HepG2 (cell line): ENCODE measurements around the gene HMGB4. TPM values are rescaled to one million over a fixed set of nuclear protein-coding genes. Genes with fewer than 3 reads are reported as not detected.

Experiments used
- ATAC-seq: fragments of 200-7000 bp; cut with Tn5 transposase; 3 replicates; pipeline ENCODE4 v1.9.1; 2020; ENCODE audit warnings: mild to moderate bottlenecking, moderate library complexity
- BruUV-seq: library from RNA; stranded (reverse); fragments of 400-500 nt; replicated peaks from 2 replicates; lab custom pipeline; 2021; lab: Mats Ljungman, UMichigan
- CTCF ChIA-PET: fragments of 300-600 bp; formaldehyde crosslinking; extraction: SDS; loops from one replicate; lab custom pipeline; 2021; ENCODE audit warnings: low total read pairs, inconsistent platforms, low intra/inter-chr PET ratio; lab: Yijun Ruan, JAX
- POLR2A ChIA-PET: fragments of 350-600 bp; sonication (Branson Sonifier 250); formaldehyde crosslinking; loops from one replicate; lab custom pipeline; 2020; ENCODE audit warnings: antibody characterized with exemption, inconsistent platforms; lab: Yijun Ruan, JAX
- DNase-seq: peaks from one replicate; pipeline ENCODE4 v3.0.0-alpha.2; 2015; ENCODE audit warnings: low spot score
- FAIRE-seq: peaks from 3 replicates; lab custom pipeline; 2011; peaks lifted over from hg19 to GRCh38; lab: Jason Lieb, UNC
- H2AFZ ChIP-seq: one replicate; pipeline ENCODE4 v1.6.1; 2011; ENCODE audit warnings: low read length, inconsistent platforms
- H3K27ac ChIP-seq: fragments of 300-600 bp; 3 replicates; pipeline ENCODE4 v1.8.0; 2011; ENCODE audit warnings: mixed run types, mild to moderate bottlenecking, mixed read lengths, low read length, inconsistent platforms; ENCODE audit not compliant: insufficient read depth; ENCODE audit errors: extremely low read length
- H3K27me3 ChIP-seq, 2 experiments: fragments of 200-600 bp in 1 of 2; 2 replicates in 1 of 2; 3 replicates in 1 of 2; pipeline versions ENCODE4 v1.6.0 to v1.8.0; 2011; ENCODE audit warnings: low read length in 2 of 2, mild to moderate bottlenecking in 2 of 2, moderate library complexity in 2 of 2, inconsistent platforms in 1 of 2; ENCODE audit not compliant: insufficient read depth in 2 of 2, control insufficient read depth in 1 of 2
- H3K36me3 ChIP-seq, 2 experiments: fragments of 200-600 bp in 1 of 2; replicated peaks in 1 of 2; 2 replicates in 1 of 2; 3 replicates in 1 of 2; pipeline versions ENCODE4 v1.5.1 to v1.8.0; 2011; ENCODE audit warnings: low read length in 2 of 2, inconsistent platforms in 1 of 2; ENCODE audit not compliant: insufficient read depth in 2 of 2, control insufficient read depth in 1 of 2
- H3K4me1 ChIP-seq: 2 replicates; pipeline ENCODE4 v1.5.1; 2012; ENCODE audit warnings: low read length, inconsistent platforms; ENCODE audit not compliant: insufficient read depth
- H3K4me2 ChIP-seq: 2 replicates; pipeline ENCODE4 v1.6.0; 2011; ENCODE audit warnings: low read depth, low read length, inconsistent platforms
- H3K4me3 ChIP-seq, 3 experiments: fragments of 200-600 bp in 1 of 3; sonication (generic), shearing (Covaris generic) in 1 of 3; replicated peaks in 1 of 3; 2 replicates each; pipeline ENCODE4 v1.5.1; 2011 to 2016; ENCODE audit warnings: low read length in 3 of 3, inconsistent platforms in 2 of 3, low read depth in 2 of 3, mild to moderate bottlenecking in 2 of 3, control low read depth in 1 of 3, mixed read lengths in 1 of 3; ENCODE audit not compliant: insufficient read depth in 1 of 3
- H3K79me2 ChIP-seq: one replicate; pipeline ENCODE4 v1.6.1; 2011; ENCODE audit warnings: low read length, inconsistent platforms; ENCODE audit not compliant: insufficient read depth
- H3K9ac ChIP-seq: 2 replicates; pipeline ENCODE4 v1.6.0; 2011; ENCODE audit warnings: mild to moderate bottlenecking, low read depth, low read length, inconsistent platforms; ENCODE audit not compliant: insufficient read depth
- H3K9me3 ChIP-seq: 2 replicates; pipeline ENCODE4 v1.5.1; 2012; ENCODE audit warnings: mild to moderate bottlenecking, low read length
- H4K20me1 ChIP-seq: 2 replicates; pipeline ENCODE4 v1.6.0; 2011; ENCODE audit warnings: inconsistent platforms, mild to moderate bottlenecking, low read length, moderate library complexity; ENCODE audit not compliant: insufficient read depth
- EEA1 ChIP-seq: sonication (generic); formaldehyde crosslinking; IDR thresholded peaks from 2 replicates; pipeline ENCODE4 v1.5.1; 2020; ENCODE audit warnings: mild to moderate bottlenecking, missing genetic modification reagents, borderline replicate concordance
- ERF ChIP-seq: IDR thresholded peaks from 2 replicates; pipeline ENCODE4 v1.6.1; 2018; ENCODE audit warnings: missing biosample characterization, missing genetic modification reagents
- HMGXB4 ChIP-seq, 2 experiments: sonication (generic) in 1 of 2; formaldehyde crosslinking in 1 of 2; IDR thresholded peaks; 2 replicates each; pipeline versions ENCODE4 v1.4.0 to v1.6.1; 2018 to 2020; ENCODE audit warnings: missing genetic modification reagents in 2 of 2, borderline replicate concordance in 1 of 2, low read depth in 1 of 2, mild to moderate bottlenecking in 1 of 2, missing biosample characterization in 1 of 2
- HOXD1 ChIP-seq: sonication (generic); formaldehyde crosslinking; IDR thresholded peaks from 2 replicates; pipeline ENCODE4 v1.5.0; 2020; ENCODE audit warnings: missing genetic modification reagents
- SALL1 ChIP-seq: sonication (generic); formaldehyde crosslinking; IDR thresholded peaks from 2 replicates; pipeline ENCODE4 v1.8.0; 2022; ENCODE audit warnings: mild to moderate bottlenecking, missing genetic modification reagents
- THRA ChIP-seq: sonication (generic); formaldehyde crosslinking; IDR thresholded peaks from 2 replicates; pipeline ENCODE4 v1.4.0; 2020; ENCODE audit warnings: missing genetic modification reagents, borderline replicate concordance
- TIGD3 ChIP-seq: sonication (generic); formaldehyde crosslinking; IDR thresholded peaks from 2 replicates; pipeline ENCODE4 v1.5.1; 2020; ENCODE audit warnings: mild to moderate bottlenecking, missing genetic modification reagents, borderline replicate concordance
- ZBTB21 ChIP-seq: sonication (generic); formaldehyde crosslinking; IDR thresholded peaks from 2 replicates; pipeline ENCODE4 v1.4.0; 2020; ENCODE audit warnings: missing genetic modification reagents
- ZBTB8A ChIP-seq: sonication (generic); formaldehyde crosslinking; IDR thresholded peaks from 2 replicates; pipeline ENCODE4 v1.4.0; 2020; ENCODE audit warnings: mild to moderate bottlenecking, low read depth, missing genetic modification reagents, borderline replicate concordance
- ZNF180 ChIP-seq: sonication (generic); formaldehyde crosslinking; IDR thresholded peaks from 2 replicates; pipeline ENCODE4 v1.4.0; 2020; ENCODE audit warnings: low read depth, missing genetic modification reagents, borderline replicate concordance
- ZNF432 ChIP-seq: sonication (generic); formaldehyde crosslinking; IDR thresholded peaks from 2 replicates; pipeline ENCODE4 v1.5.0; 2020; ENCODE audit warnings: missing genetic modification reagents, mild to moderate bottlenecking, borderline replicate concordance
- in situ Hi-C: cut with HindIII; loops from 2 replicates; pipeline ENCODE4 v1.10.0; 2017; ENCODE audit warnings: low pct_unique_long_range_greater_than_20kb; ENCODE audit not compliant: extremely low pct_ligation_motif_present
- intact Hi-C: fragments of 100-400 bp; cut with micrococcal nuclease; formaldehyde crosslinking; loops from one replicate; pipeline ENCODE4 v1.10.0; 2022; ENCODE audit not compliant: unreplicated experiment
- polyA plus RNA-seq, 8 experiments: library from polyadenylated mRNA; depleted of rRNA in 3 of 8; stranded (reverse) in 7 of 8; unstranded in 1 of 8; fragments of >200 nt; fragmentation: Illumina TruSeq in 4 of 8; extraction: Trizol in 4 of 8; gene quantifications; 2 replicates each; pipeline versions ENCODE4 v1.2.1 to v1.2.3, GENCODE V29; 2011 to 2016; ENCODE audit warnings: low read depth in 4 of 8, missing spikeins in 1 of 8, mixed read lengths in 1 of 8; ENCODE audit not compliant: insufficient read depth in 1 of 8
- total RNA-seq, 5 experiments: library from RNA; depleted of rRNA; stranded (reverse); fragments of >200 nt; fragmentation: Illumina TruSeq; extraction: Trizol; gene quantifications; 2 replicates each; pipeline ENCODE4 v1.2.3, GENCODE V29; 2016; ENCODE audit warnings: low read depth in 1 of 5

Gene HMGB4
- total and polyA plus RNA-seq, 2 of the 13 experiments (the other 11 are each of a cell fraction or from before 2014, with no cell fraction given) = not detected

GRCh38 chr1:33825506-33825905 is 38.4 kb upstream of the HMGB4 start (continued):
- TF ChIP-seq HMGXB4 (CRISPR knock-in tag; IDR thresholded peaks at IDR 0.05; ENCODE audit: borderline replicate concordance in 1 of 2, low read depth in 1 of 2) = no peak

GRCh38 chr1:33826311-33826710 is 37.6 kb upstream of the HMGB4 start:
- BruUV-seq = no TSS peak
- DNase-seq (no peak), ATAC-seq (no peak), FAIRE-seq (no peak)
- Histone ChIP-seq H3K4me1 (no peaks in the 10 kb centered on the region), H3K9ac (no peak overlapping the region), H3K79me2 (no peaks in the 10 kb centered on the region), H2AFZ (no peak overlapping the region), H3K4me2 (no peak overlapping the region), H3K36me3 (no peaks in the 10 kb centered on the region), H4K20me1 (no peaks in the 10 kb centered on the region), H3K27me3 (peaks cover 0 to 3% of the 10 kb centered on the region in 2 experiments; a peak in 1 of 5 replicates), H3K27ac (no peak overlapping the region), H3K9me3 (no peaks in the 10 kb centered on the region), H3K4me3 (no peak overlapping the region)
- in situ Hi-C loops (no loop called here), intact Hi-C loops (no loop called here)
- POLR2A ChIA-PET = no interaction called here
- no peak for TF ChIP-seq ZBTB21 (CRISPR knock-in tag)
- no peak for TF ChIP-seq ZNF180 (CRISPR knock-in tag)
- TF ChIP-seq ZNF432 = no peak
- no peak for TF ChIP-seq ERF (CRISPR knock-in tag)
- no peak for TF ChIP-seq TIGD3 (CRISPR knock-in tag)
- no peak for TF ChIP-seq ZBTB8A (CRISPR knock-in tag)
- no peak for TF ChIP-seq HOXD1 (CRISPR knock-in tag)
- no peak for TF ChIP-seq SALL1
- TF ChIP-seq THRA (CRISPR knock-in tag) = no peak
- TF ChIP-seq EEA1 (CRISPR knock-in tag) = no peak
- CTCF ChIA-PET = no interaction called here
